ENCODE data around the gene GCFC2.

The GCFC2 gene

DNA sequence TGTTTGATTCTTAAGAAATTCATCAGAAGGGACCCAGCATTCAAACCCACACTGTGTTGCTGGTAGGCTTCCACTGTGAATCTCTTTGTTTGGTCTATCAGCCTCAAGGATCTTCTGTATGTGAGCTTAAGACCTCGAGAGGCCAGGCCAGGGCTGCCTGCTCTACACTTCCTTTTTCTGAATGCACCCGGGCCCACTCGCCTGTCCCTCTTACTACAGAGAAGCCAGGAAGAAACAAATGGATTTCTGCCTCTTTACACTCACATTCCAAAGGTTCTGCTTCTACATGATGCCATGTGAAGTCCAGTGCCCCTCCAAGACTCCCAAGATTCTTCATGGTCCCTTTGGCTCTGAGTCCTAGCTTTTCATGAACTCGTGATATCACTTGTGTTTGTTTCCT lies 89.5 kb downstream of the GCFC2 start:
- no peak for DNase-seq

DNA sequence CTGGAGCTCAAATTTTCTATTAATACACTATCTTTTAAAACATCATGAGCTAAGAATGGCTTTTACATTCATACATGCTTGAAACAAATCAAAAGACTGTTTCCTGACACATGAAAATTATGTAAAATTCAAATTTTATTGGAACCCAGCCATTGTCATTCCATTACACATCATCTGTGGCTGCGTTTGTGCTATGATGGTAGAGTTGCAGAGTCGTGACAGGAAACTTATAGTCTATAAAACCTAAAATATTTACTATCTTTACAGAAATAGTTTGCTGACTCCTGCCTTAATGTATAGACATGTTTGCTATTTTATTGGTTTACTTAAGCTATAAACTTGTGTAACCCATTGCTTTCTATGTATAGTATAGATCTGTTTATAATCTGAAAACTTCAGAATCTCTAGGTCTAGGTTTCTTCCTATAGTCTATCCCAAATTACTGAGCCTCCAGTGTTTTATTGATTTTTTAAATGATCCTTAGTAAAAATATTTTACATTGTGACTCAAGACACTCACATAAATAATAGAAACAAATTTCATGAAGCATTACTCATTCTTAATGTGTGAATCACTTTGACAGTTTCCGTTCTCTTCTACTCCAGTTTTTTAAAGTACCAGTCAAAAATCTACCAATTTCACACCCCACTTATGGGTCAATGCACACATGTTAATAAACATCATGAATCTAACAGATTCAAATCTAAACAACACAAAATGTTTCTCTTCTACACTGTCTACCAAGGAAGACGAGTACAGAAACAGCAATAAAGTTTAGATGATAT lies 90.6 kb downstream of the GCFC2 start:
- DNase-seq = no peak

DNA sequence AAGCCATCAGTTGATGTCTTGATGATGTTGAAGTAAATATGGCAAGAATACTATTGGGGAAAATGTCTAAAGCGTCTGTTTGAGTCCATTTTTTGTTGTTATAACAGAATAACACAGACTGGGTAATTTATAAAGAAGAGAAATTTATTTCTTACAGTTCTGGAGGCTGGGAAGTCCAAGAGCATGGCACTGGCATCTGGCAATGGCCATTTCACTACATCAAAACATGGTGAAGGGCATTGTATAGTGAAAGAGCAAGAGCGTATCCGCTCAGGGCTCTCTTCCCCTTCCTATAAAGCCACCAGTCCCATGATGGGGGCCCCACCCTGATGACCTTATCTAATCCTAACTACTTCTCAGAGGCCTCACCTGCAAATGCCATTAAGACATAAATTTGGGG lies 93.8 kb downstream of the GCFC2 start:
- no peak for DNase-seq

DNA sequence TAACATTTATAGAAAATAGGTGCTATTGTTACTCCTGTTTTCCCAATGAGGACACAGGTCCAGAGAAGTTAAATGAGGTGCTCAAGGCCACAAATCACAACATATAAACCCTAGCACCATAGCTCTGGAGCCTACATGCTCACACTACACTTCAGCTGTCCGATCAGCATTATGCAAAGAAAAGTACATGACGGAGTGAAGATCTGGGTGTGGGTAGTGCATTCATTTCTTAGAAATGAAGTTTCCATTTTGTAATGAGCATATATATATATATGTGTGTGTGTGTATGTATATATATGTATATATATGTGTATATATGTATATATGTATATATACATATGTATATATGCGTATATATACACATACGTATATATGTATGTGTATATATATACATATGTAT lies 94.3 kb downstream of the GCFC2 start:
- no peak for DNase-seq

DNA sequence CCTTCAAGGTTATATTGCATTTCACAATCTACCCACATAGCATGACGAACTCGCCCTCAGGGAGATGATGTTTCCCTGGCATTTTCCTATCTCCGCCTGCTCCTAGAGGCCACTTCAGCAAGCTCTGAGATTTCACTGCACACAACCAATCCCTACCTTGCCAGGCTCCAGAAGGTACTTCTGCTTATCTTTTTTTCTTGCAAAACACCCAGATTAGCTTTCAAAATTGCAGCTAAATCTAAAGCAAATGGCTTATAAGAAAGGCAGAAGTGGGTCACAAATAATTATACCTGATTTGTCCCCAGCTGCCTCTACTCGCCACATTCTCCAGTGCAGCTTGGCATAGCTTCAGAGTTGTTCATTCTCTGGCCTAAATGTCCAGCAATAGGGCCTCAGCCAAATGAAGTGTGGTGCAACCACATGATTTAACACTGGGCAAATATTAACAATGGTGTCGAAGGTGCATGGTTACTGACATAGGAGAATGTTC lies 96.5 kb downstream of the GCFC2 start:
- no peak for DNase-seq

DNA sequence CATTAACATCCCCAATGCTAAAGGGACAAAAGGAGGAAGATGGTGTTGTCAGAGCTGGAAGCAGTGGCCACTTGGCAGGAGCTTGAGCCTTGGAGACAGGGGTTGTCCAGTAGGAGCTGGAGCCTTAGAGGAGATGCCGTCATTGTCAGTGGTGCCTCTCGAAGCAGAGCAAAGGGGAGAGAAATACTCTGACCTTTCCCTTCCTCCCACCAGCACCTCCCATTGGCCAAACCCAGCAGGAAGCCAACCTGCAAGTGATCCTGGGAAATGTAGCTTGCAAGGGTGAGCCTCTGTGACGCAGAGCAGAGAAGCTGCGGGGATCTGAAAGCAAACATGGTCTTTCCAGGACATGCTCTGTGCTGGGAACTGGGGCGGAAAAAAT lies 97.9 kb downstream of the GCFC2 start:
- DNase-seq = no peak

All from stimulated activated CD4-positive, alpha-beta T cell treated with anti-CD3 and anti-CD28 coated beads, Interleukin-4, amount 100 ng/mL, for 24 hours (primary cell).